ENCODE measurements around the gene MTHFR.

GRCh38 chr1:11744287-11744686 lies 61.5 kb downstream of the MTHFR start:
- TF ChIP-seq CTCF (conservative IDR thresholded peaks at IDR 0.05; ENCODE audit: low read depth, low read length) (no peak), BHLHE40 (IDR thresholded peaks at IDR 0.05; ENCODE audit: low read depth, low read length) (no peak), RFX5 (IDR thresholded peaks at IDR 0.05; ENCODE audit: low read depth, low read length) (no peak), ELK1 (IDR thresholded peaks at IDR 0.05; ENCODE audit: borderline replicate concordance, low read depth, low read length) (no peak), POLR2A (IDR thresholded peaks at IDR 0.05; ENCODE audit: low read depth, low read length) (no peak), FOS (IDR thresholded peaks at IDR 0.05; ENCODE audit: low read depth, low read length) (no peak), MAZ (IDR thresholded peaks at IDR 0.05; ENCODE audit: borderline replicate concordance, low read depth, low read length) (no peak), RCOR1 (IDR thresholded peaks at IDR 0.05; ENCODE audit: insufficient replicate concordance, low read length) (no peak), RAD21 (IDR thresholded peaks at IDR 0.05; ENCODE audit: low read length) (no peak), CEBPB (IDR thresholded peaks at IDR 0.05; ENCODE audit: low read depth, low read length) (no peak)
